Esophagus muscularis mucosa (tissue), 4 donors: ENCODE data around the gene UBASH3B. TPM values are rescaled to one million over a fixed set of nuclear protein-coding genes. Genes with fewer than 3 reads are reported as not detected.

Experiments used
- DNase-seq: peaks from one replicate; pipeline ENCODE4 v3.0.0-alpha.2; 2017; ENCODE audit errors: extremely low spot score
- H3K27ac ChIP-seq, 4 donors: fragments of 200-600 bp; sonication (generic); replicated peaks in 1 of 4; 1 replicate in 3 of 4; 2 replicates in 1 of 4; pipeline ENCODE4 v1.5.1; 2016 to 2019; ENCODE audit warnings: mild to moderate bottlenecking in 1 of 4
- H3K27me3 ChIP-seq, 4 donors: fragments of 200-600 bp; sonication (generic); one replicate each; pipeline versions ENCODE4 v1.5.1 to v1.6.0; 2016 to 2019
- H3K36me3 ChIP-seq, 4 donors: fragments of 200-600 bp; sonication (generic); one replicate each; pipeline ENCODE4 v1.5.1; 2016 to 2019
- H3K4me1 ChIP-seq, 4 donors: fragments of 200-600 bp; sonication (generic); one replicate each; pipeline ENCODE4 v1.5.1; 2016 to 2019
- H3K4me3 ChIP-seq, 4 donors: fragments of 200-600 bp; sonication (generic); 1 replicate in 2 of 4; 2 replicates in 2 of 4; pipeline ENCODE4 v1.5.1; 2016 to 2019; ENCODE audit warnings: mild to moderate bottlenecking in 4 of 4, moderate library complexity in 1 of 4
- H3K9me3 ChIP-seq, 4 donors: fragments of 200-600 bp; sonication (generic); 1 replicate in 3 of 4; 2 replicates in 1 of 4; pipeline ENCODE4 v1.5.1; 2016 to 2019
- CTCF ChIP-seq, 3 experiments: fragments of 200-600 bp in 2 of 3; fragments of 450-650 bp in 1 of 3; sonication (generic) in 2 of 3; IDR thresholded peaks; one replicate each; pipeline ENCODE4 v1.5.1; 2017 to 2019; ENCODE audit warnings: antibody characterized with exemption in 3 of 3, mild to moderate bottlenecking in 2 of 3, moderate library complexity in 1 of 3
- EP300 ChIP-seq: sonication (generic); formaldehyde crosslinking; IDR thresholded peaks from one replicate; pipeline ENCODE4 v1.6.1; 2017; ENCODE audit warnings: antibody characterized with exemption
- POLR2A ChIP-seq: fragments of 450-650 bp; IDR thresholded peaks from one replicate; pipeline ENCODE4 v1.6.1; 2017; ENCODE audit warnings: antibody characterized with exemption, moderate library complexity, mild to moderate bottlenecking, low read depth
- POLR2AphosphoS5 ChIP-seq, 2 donors: sonication (generic); formaldehyde crosslinking; IDR thresholded peaks; one replicate each; pipeline ENCODE4 v1.6.1; 2017; ENCODE audit warnings: antibody characterized with exemption in 2 of 2
- WGBS: methylation state at CpG from one replicate; pipeline ENCODE4 v1.1.5; 2018; 5-methylcytosine and 5-hydroxymethylcytosine counted together
- intact Hi-C: fragments of 100-400 bp; cut with DNase I; formaldehyde crosslinking; loops from one replicate; pipeline ENCODE4 v1.15.1; 2023
- total RNA-seq, 4 donors: library from RNA; depleted of rRNA; stranded (reverse); fragments of >200 nt; gene quantifications; one replicate each; pipeline versions ENCODE4 v1.1.0 to v1.2.1, GENCODE V29; 2016

UBASH3B gene
- total RNA-seq, 4 donors from 2014 or later = 0.42 to 6.8 (median 1.7) TPM

DNA sequence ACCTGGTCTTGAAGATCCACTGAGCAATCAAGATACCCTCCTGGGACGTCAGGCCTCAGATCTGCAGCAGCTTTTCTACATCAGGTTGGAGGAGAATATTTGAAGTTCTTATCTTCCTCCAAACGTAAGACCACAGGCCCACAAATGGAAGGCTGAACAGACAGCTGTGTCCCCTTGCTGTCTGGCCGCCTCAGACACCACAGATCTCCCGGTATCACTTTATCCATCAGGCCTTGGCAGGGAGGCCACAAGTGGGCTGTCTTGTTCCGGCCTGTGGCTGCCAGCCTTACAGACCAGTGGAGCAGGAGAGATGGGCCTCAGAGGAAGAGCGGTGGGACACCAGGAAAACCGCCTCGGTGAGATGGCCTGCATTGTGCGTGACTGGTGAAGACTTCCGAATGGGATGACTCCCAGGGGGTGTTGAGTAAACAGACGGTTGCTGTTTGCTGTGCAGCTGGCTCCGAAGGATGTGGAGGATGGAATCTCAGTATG is 15.9 kb downstream of the UBASH3B start:
- Histone ChIP-seq H3K9me3 (peaks cover 0 to 8% (median 0%) of the 10 kb centered on the region in 4 donors), H3K4me3 (no peak overlapping the region), H3K4me1 (no peaks in the 10 kb centered on the region), H3K36me3 (no peaks in the 10 kb centered on the region), H3K27ac (no peak overlapping the region), H3K27me3 (no peaks in the 10 kb centered on the region)
- intact Hi-C loops = no loop called here
- WGBS = 62% methylated on average over 12 of the region's 12 CpGs
- DNase-seq = no peak
- TF ChIP-seq POLR2AphosphoS5 (IDR thresholded peaks at IDR 0.05) (no peak), POLR2A (no peak), CTCF (IDR thresholded peaks at IDR 0.05) (no peak), EP300 (no peak)

DNA sequence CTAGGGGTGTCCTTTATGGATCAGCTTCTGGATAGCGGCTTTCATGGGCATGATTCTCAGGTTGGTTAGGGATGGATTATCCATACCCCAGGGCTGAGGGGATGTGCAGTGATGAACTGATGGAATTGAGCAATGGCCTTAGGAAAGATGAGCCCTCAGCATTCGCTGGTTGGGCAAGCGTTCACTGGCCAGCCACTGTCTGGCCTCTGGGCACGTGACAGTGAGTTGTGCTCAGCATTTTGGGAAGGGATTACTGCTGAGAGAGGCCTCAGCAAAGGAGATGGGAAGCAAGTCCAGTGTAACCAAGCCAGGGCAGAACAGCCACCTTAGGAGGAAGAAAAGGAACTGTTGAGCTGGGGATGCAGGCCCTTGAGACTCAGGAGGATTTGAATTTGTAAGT is 17.4 kb downstream of the UBASH3B start:
- TF ChIP-seq POLR2A (no peak), EP300 (no peak), CTCF (IDR thresholded peaks at IDR 0.05) (no peak), POLR2AphosphoS5 (IDR thresholded peaks at IDR 0.05) (no peak)
- Histone ChIP-seq H3K36me3 (no peaks in the 10 kb centered on the region), H3K4me3 (no peak overlapping the region), H3K9me3 (peaks cover 0 to 8% (median 0%) of the 10 kb centered on the region in 4 donors), H3K27me3 (no peaks in the 10 kb centered on the region), H3K27ac (no peak overlapping the region), H3K4me1 (no peaks in the 10 kb centered on the region)
- 93% methylated on average over 4 of the region's 4 CpGs for WGBS
- intact Hi-C loops = no loop called here
- DNase-seq = no peak

DNA sequence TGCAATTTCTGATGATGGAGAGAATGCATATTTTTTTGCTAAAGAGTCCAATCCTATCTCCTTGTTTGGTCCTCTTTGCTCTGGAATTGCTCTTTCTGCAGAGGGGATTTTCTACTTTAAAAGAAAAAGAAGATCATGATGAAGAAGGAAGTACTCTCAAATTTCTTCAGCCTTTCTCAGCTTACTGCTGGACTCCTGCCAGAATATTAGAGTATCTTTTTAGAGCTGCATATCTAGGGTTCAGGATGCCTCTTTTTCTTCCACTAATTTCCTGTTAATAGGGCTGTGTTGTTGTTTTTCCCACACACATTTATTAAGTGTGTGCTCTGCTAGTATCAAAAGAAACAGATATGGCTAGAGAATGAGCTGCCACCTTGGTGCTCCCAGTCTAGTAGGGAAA is 18.2 kb downstream of the UBASH3B start:
- Histone ChIP-seq H3K36me3 (no peaks in the 10 kb centered on the region), H3K27me3 (no peaks in the 10 kb centered on the region), H3K9me3 (peaks cover 0 to 6% (median 0%) of the 10 kb centered on the region in 4 donors), H3K27ac (no peak overlapping the region), H3K4me3 (no peak overlapping the region), H3K4me1 (no peaks in the 10 kb centered on the region)
- intact Hi-C loops = no loop called here
- no peak for DNase-seq
- TF ChIP-seq CTCF (IDR thresholded peaks at IDR 0.05) (no peak), EP300 (no peak), POLR2AphosphoS5 (IDR thresholded peaks at IDR 0.05) (no peak), POLR2A (no peak)

GRCh38 chr11:122676638-122677037 is 21.1 kb downstream of the UBASH3B start:
- H3K4me3 ChIP-seq = no peak overlapping the region

More at GRCh38 chr11:122676638-122677037, 21.1 kb downstream of the UBASH3B start:
- no peak for DNase-seq
- no peaks in the 10 kb centered on the region for H3K9me3 ChIP-seq
- 85% methylated on average over 4 of the region's 4 CpGs for WGBS
- intact Hi-C loops = no loop called here
- H3K4me1 ChIP-seq = no peaks in the 10 kb centered on the region
- TF ChIP-seq POLR2AphosphoS5 (IDR thresholded peaks at IDR 0.05) = no peak
- TF ChIP-seq POLR2A = no peak
- TF ChIP-seq EP300 = no peak
- no peak for TF ChIP-seq CTCF (IDR thresholded peaks at IDR 0.05)
- no peak overlapping the region for H3K27ac ChIP-seq
- H3K36me3 ChIP-seq = no peaks in the 10 kb centered on the region
- no peaks in the 10 kb centered on the region for H3K27me3 ChIP-seq
